HepG2 (cell line): Measurements from ENCODE around the gene HAGH.

Experiments used
- KDM3A ChIP-seq: IDR thresholded peaks from 2 replicates; pipeline ENCODE4 v1.6.1; 2018; ENCODE audit warnings: low read depth, missing compliant biosample characterization
- POLR2A ChIP-seq, 2 experiments: IDR thresholded peaks; 2 replicates each; pipeline ENCODE4 v1.6.1; 2011; ENCODE audit warnings: low read depth in 2 of 2, low read length in 2 of 2, mild to moderate bottlenecking in 1 of 2, moderate library complexity in 1 of 2; ENCODE audit not compliant: insufficient read depth in 1 of 2

DNA sequence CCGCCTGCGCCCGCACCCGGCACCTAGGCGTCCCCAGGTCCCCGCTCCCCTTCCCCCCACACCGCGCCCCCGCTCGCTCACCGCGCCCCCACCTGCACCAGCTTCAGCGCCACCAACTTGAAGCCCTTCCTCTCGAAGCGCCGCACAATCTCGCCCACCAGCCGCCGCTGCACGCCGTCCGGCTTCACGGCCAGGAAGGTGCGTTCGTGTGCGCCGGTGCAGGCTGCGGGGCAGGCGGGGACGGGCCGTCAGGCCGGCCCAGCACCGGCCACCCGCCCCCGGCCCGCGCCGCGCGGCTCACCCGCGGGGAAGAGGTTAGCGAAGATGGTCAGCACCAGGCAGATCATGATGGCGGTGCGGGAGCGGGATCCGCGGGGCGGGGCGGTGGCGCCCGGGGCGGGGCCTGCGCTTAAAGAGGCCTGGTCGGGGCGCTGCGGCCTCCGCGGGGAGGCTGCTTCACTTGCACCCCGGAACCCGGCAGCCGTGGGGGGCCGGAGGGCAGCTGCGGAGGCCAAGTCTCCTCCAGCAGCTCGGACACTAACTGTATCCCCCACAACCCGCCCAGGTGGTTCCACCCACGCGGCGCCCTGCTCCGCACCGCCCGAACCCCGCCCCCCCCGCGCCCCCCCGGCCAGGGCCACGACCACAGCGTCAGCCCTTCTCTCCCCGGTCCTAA lies 55.3 kb downstream of the HAGH start, which contains the start of gene NME3:
- TF ChIP-seq POLR2A (IDR thresholded peaks at IDR 0.05; ENCODE audit: insufficient read depth in 1 of 2, low read depth in 2 of 2, low read length in 2 of 2) (peak in 1 of 2 experiments; percentile 38; a peak in 1 of 4 replicates), KDM3A (no peak)
